DOHH2 (cell line): ENCODE data around the gene COLQ.

ENCODE experiments used
- H3F3A ChIP-seq: fragments of 200-600 bp; sonication (generic), shearing (Covaris generic); 2 replicates; pipeline ENCODE4 v1.6.0; 2016; ENCODE audit warnings: antibody characterized with exemption, mild to moderate bottlenecking; ENCODE audit not compliant: control insufficient read depth, insufficient read depth
- H3K27ac ChIP-seq: fragments of 200-600 bp; sonication (generic); 2 replicates; pipeline ENCODE4 v1.5.1; 2014; ENCODE audit warnings: low read depth, mild to moderate bottlenecking, low read length, moderate library complexity
- H3K27me3 ChIP-seq: fragments of 200-600 bp; sonication (generic); 2 replicates; pipeline ENCODE4 v1.6.1; 2014; ENCODE audit warnings: mild to moderate bottlenecking, low read length, mixed read lengths; ENCODE audit not compliant: control insufficient read depth
- H3K36me3 ChIP-seq: fragments of 200-600 bp; sonication (generic); 2 replicates; pipeline ENCODE4 v1.6.1; 2014; ENCODE audit warnings: mild to moderate bottlenecking, low read length, moderate library complexity, mixed read lengths; ENCODE audit not compliant: control insufficient read depth
- H3K4me1 ChIP-seq: fragments of 200-600 bp; sonication (generic); 2 replicates; pipeline ENCODE4 v1.6.1; 2014; ENCODE audit warnings: mild to moderate bottlenecking, low read length, mixed read lengths; ENCODE audit not compliant: control insufficient read depth
- H3K4me2 ChIP-seq: fragments of 200-600 bp; sonication (generic); 2 replicates; pipeline ENCODE4 v1.6.0; 2014; ENCODE audit warnings: mild to moderate bottlenecking, low read length, moderate library complexity
- H3K4me3 ChIP-seq: fragments of 200-600 bp; sonication (generic); 2 replicates; pipeline ENCODE4 v1.5.1; 2014; ENCODE audit warnings: mild to moderate bottlenecking, low read length, mixed read lengths
- H3K79me2 ChIP-seq: fragments of 200-600 bp; sonication (generic); 2 replicates; pipeline ENCODE4 v1.6.1; 2014; ENCODE audit warnings: mild to moderate bottlenecking, low read length, mixed read lengths; ENCODE audit not compliant: control insufficient read depth
- H3K9me2 ChIP-seq: fragments of 200-600 bp; sonication (generic); replicated peaks from 2 replicates; pipeline ENCODE4 v1.6.1; 2014; ENCODE audit warnings: mild to moderate bottlenecking, low read length, mixed read lengths; ENCODE audit not compliant: control insufficient read depth
- H3K9me3 ChIP-seq: fragments of 200-600 bp; sonication (generic); 2 replicates; pipeline ENCODE4 v1.6.1; 2014; ENCODE audit warnings: antibody characterized with exemption, low read length, mixed read lengths; ENCODE audit not compliant: control insufficient read depth, insufficient read depth
- H4K20me1 ChIP-seq: fragments of 200-600 bp; sonication (generic); 2 replicates; pipeline ENCODE4 v1.6.0; 2014; ENCODE audit warnings: low read depth, mild to moderate bottlenecking, antibody characterized with exemption, low read length, moderate library complexity; ENCODE audit not compliant: control insufficient read depth, insufficient read depth
- CTCF ChIP-seq: fragments of 200-600 bp; sonication (generic); IDR thresholded peaks from one replicate; pipeline ENCODE4 v1.5.1; 2014; ENCODE audit warnings: antibody characterized with exemption, mild to moderate bottlenecking, low read depth, low read length; ENCODE audit not compliant: poor library complexity, severe bottlenecking
- EZH2phosphoT487 ChIP-seq: fragments of 200-600 bp; sonication (generic); IDR thresholded peaks from 2 replicates; pipeline ENCODE4 v1.6.1; 2017; ENCODE audit warnings: borderline replicate concordance, mild to moderate bottlenecking, antibody characterized with exemption, low read length, moderate library complexity, mixed read lengths

The COLQ gene

GRCh38 chr3:15452961-15453360 lies 68.5 kb downstream of the COLQ start:
- Histone ChIP-seq H3K9me3 (no peaks in the 10 kb centered on the region), H3K27ac (no peak overlapping the region), H3K4me3 (no peak overlapping the region), H3K4me1 (no peaks in the 10 kb centered on the region), H3K9me2 (no peaks in the 10 kb centered on the region), H3F3A (no peaks in the 10 kb centered on the region), H3K4me2 (no peak overlapping the region), H3K27me3 (no peaks in the 10 kb centered on the region), H3K79me2 (no peaks in the 10 kb centered on the region), H3K36me3 (no peaks in the 10 kb centered on the region), H4K20me1 (no peaks in the 10 kb centered on the region)
- TF ChIP-seq EZH2phosphoT487 (no peak), CTCF (no peak)

GRCh38 chr3:15452156-15452555 lies 69.3 kb downstream of the COLQ start:
- Histone ChIP-seq H3K79me2 (no peaks in the 10 kb centered on the region), H3K9me2 (no peaks in the 10 kb centered on the region), H4K20me1 (no peaks in the 10 kb centered on the region), H3K9me3 (no peaks in the 10 kb centered on the region), H3K27me3 (no peaks in the 10 kb centered on the region), H3F3A (no peaks in the 10 kb centered on the region), H3K36me3 (no peaks in the 10 kb centered on the region), H3K4me1 (no peaks in the 10 kb centered on the region), H3K27ac (no peak overlapping the region), H3K4me3 (no peak overlapping the region), H3K4me2 (no peak overlapping the region)
- TF ChIP-seq CTCF (no peak), EZH2phosphoT487 (no peak)

GRCh38 chr3:15451216-15452113 lies 70.0 kb downstream of the COLQ start:
- no peak overlapping the region for H3K27ac ChIP-seq

More at GRCh38 chr3:15451216-15452113, 70.0 kb downstream of the COLQ start:
- no peaks in the 10 kb centered on the region for H3K4me1 ChIP-seq
- H3K79me2 ChIP-seq = no peaks in the 10 kb centered on the region
- H3K27me3 ChIP-seq = no peaks in the 10 kb centered on the region
- H3K9me3 ChIP-seq = no peaks in the 10 kb centered on the region
- no peak for TF ChIP-seq CTCF
- no peak overlapping the region for H3K4me2 ChIP-seq
- H3K9me2 ChIP-seq = no peaks in the 10 kb centered on the region
- no peaks in the 10 kb centered on the region for H4K20me1 ChIP-seq
- no peak overlapping the region for H3K4me3 ChIP-seq
- no peaks in the 10 kb centered on the region for H3K36me3 ChIP-seq
- no peaks in the 10 kb centered on the region for H3F3A ChIP-seq
